NB4 (cell line): ENCODE data around the gene FSTL5.

ENCODE experiments used
- DNase-seq: peaks from one replicate; pipeline ENCODE4 v3.0.0; 2010; ENCODE audit warnings: low read depth
- H3K4me3 ChIP-seq: one replicate; pipeline ENCODE4 v1.5.1; 2011; ENCODE audit warnings: mild to moderate bottlenecking, low read depth, low read length, moderate library complexity
- CTCF ChIP-seq: IDR thresholded peaks from one replicate; pipeline ENCODE4 v1.5.1; 2012; ENCODE audit warnings: low read depth, low read length
- MYC ChIP-seq: IDR thresholded peaks from 2 replicates; pipeline ENCODE4 v1.6.1; 2011; ENCODE audit warnings: low read depth, low read length
- POLR2A ChIP-seq: IDR thresholded peaks from 2 replicates; pipeline ENCODE4 v1.6.1; 2011; ENCODE audit warnings: mild to moderate bottlenecking; ENCODE audit not compliant: insufficient read length; ENCODE audit errors: extremely low read depth
- TF ChIP-seq, protein P1 (sequence below): IDR thresholded peaks from 2 replicates; pipeline ENCODE4 v1.6.1; 2011; ENCODE audit warnings: low read depth, low read length

Gene FSTL5

DNA sequence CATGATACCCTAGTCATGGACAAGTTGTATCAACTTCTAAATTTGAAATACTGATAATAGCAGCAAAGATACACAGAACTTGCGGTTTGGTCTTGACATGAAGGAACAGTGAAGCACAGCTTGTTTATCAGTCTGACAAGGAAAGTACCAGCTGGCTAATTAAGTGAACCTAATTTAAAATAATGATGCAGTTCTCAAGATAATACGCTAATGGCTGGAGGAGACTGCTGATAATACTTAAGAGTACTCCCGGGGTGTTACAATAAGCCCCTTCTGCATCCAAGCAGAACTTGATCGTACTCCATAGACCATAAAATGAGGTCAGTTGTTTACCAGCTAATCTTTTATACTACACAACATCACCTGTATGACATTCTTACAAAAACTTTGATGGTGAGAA lies 697.5 kb downstream of the FSTL5 start:
- no peak for DNase-seq
- TF ChIP-seq, protein P1, sequence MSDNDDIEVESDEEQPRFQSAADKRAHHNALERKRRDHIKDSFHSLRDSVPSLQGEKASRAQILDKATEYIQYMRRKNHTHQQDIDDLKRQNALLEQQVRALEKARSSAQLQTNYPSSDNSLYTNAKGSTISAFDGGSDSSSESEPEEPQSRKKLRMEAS = no peak
- no peak for TF ChIP-seq POLR2A
- TF ChIP-seq MYC = no peak
- TF ChIP-seq CTCF = no peak

DNA sequence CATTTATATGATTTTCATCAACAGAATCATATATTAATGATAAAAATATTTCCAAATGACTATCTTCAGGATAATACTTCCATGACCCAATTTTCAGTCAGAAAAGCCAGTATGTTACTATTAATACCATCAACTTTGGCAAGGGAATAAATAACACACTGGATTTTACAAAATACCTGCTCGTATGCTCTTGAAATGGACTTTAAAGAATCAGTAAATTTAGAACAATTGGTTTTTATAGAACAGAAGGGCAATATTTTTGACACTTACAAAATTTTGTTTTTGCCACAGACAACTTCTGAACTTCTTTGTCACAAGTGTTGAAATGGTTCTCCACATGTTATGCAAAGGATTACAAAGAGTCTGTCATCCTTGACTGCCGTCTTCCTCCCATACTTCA lies 700.4 kb downstream of the FSTL5 start:
- H3K4me3 ChIP-seq = no peak overlapping the region
- TF ChIP-seq MYC (no peak), POLR2A (no peak), CTCF (no peak)
- TF ChIP-seq, protein P1 = no peak
- no peak for DNase-seq

More for the DNA sequence above, 697.5 kb downstream of the FSTL5 start:
- H3K4me3 ChIP-seq = no peak overlapping the region

DNA sequence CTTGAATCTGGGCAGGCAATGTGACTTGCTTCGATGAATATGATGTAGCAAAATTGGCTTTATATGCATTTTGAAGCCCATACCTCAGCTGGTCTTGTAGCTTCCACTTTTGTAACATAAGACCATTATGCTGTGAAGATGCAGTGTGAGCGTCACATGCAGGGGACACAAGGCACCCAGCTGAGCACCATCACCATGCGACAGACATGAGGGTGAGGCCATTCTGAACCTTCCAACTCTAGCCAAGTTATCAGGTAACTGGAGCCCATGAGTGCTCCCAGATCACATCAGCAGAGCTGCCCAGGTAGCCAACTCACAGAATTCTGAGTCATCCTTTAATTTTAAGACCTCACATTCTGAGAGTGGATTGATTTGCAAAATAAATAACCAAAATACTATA lies 705.9 kb downstream of the FSTL5 start:
- TF ChIP-seq MYC (no peak), POLR2A (no peak), CTCF (no peak)
- TF ChIP-seq, protein P1 = no peak
- no peak overlapping the region for H3K4me3 ChIP-seq
- DNase-seq = no peak

DNA sequence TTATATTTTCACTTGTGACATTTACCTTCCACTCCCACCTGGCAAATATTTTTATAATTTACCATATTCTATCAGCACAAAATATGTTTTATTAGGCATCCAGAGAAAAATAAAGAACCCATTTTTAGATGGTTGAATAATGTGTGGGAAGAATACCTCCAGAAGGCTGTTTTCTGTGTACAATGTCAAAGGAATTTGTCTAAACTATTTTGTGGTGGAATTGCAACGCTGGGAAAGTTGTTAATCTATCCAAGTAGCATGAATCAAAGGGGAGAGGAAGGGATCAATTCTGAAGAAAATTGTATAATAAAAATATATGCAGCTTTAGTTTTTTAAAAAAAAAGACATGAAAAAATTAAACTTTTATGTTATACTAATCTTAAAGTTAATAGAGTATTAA lies 706.5 kb downstream of the FSTL5 start:
- no peak overlapping the region for H3K4me3 ChIP-seq
- TF ChIP-seq CTCF (no peak), MYC (no peak), POLR2A (no peak)
- DNase-seq = no peak

GRCh38 chr4:161454860-161455259 lies 708.9 kb downstream of the FSTL5 start:
- TF ChIP-seq POLR2A (no peak), CTCF (no peak), MYC (no peak)
- TF ChIP-seq, protein P1 = no peak
- no peak for DNase-seq
- H3K4me3 ChIP-seq = no peak overlapping the region

DNA sequence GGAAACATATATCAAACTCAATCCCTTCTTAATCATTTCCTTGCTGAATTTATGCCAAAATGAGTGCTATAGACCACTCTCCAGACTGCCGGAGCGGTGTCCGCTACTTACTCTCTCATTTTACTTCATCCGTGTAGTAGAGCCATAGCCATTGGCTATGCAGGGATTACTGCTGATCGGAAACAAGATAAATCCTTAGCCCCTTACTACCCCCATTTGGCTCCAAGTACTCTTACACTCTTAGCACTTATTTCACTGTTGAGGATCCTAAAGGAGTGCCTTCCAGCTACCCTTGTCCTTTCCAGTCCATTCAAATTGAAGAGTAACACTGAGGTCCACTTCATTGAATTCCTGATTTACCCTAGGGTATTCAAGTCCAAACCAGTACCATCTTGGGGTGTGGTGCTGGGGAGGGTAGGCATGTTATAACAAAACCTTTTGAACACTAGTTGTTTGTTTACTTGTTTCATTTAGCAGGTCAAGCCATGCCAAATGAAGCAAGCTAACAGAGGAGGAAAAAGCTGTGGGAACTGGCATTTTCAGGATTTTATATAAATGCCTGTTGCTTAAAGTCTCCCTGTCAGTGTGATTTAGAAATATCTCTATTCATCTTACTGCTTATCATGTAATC lies 715.1 kb downstream of the FSTL5 start:
- TF ChIP-seq, protein P1 = no peak
- TF ChIP-seq CTCF (no peak), MYC (no peak), POLR2A (no peak)
- H3K4me3 ChIP-seq = no peak overlapping the region
- DNase-seq = no peak
